Body of pancreas (tissue), 4 donors: ENCODE results near the gene ACRBP.

Experiments used
- POLR2A ChIP-seq, 3 donors: fragments of 450-650 bp; IDR thresholded peaks; one replicate each; pipeline ENCODE4 v1.6.1; 2016; ENCODE audit warnings: antibody characterized with exemption in 3 of 3, mild to moderate bottlenecking in 2 of 3
- TF ChIP-seq, protein P1 (sequence below), 7 experiments: fragments of 450-650 bp in 4 of 7; fragments of 200-600 bp in 3 of 7; sonication (generic) in 3 of 7; IDR thresholded peaks; one replicate each; pipeline ENCODE4 v1.5.1; 2016 to 2019; ENCODE audit warnings: antibody characterized with exemption in 7 of 7

- TF ChIP-seq, protein P1, sequence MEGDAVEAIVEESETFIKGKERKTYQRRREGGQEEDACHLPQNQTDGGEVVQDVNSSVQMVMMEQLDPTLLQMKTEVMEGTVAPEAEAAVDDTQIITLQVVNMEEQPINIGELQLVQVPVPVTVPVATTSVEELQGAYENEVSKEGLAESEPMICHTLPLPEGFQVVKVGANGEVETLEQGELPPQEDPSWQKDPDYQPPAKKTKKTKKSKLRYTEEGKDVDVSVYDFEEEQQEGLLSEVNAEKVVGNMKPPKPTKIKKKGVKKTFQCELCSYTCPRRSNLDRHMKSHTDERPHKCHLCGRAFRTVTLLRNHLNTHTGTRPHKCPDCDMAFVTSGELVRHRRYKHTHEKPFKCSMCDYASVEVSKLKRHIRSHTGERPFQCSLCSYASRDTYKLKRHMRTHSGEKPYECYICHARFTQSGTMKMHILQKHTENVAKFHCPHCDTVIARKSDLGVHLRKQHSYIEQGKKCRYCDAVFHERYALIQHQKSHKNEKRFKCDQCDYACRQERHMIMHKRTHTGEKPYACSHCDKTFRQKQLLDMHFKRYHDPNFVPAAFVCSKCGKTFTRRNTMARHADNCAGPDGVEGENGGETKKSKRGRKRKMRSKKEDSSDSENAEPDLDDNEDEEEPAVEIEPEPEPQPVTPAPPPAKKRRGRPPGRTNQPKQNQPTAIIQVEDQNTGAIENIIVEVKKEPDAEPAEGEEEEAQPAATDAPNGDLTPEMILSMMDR (IDR thresholded peaks at IDR 0.05) = no peak
- no peak for TF ChIP-seq POLR2A (IDR thresholded peaks at IDR 0.05)
These were observed 46.7 kb upstream of the ACRBP start for GRCh38 chr12:6693832-6694355.
